Heart right ventricle (tissue), 16 donors: ENCODE measurements around the gene AMN. TPM values are rescaled to one million over a fixed set of nuclear protein-coding genes. Genes with fewer than 3 reads are reported as not detected.
"Not testable (repeated sequence)": the region's sequence is repeated elsewhere in the genome, so short reads cannot be mapped to it uniquely, and the experiment has no call there.

ENCODE experiments used
- ATAC-seq, 8 donors: fragments of 200-7000 bp; cut with Tn5 transposase; one replicate each; pipeline ENCODE4 v1.9.1; 2020; ENCODE audit warnings: mild to moderate bottlenecking in 8 of 8, moderate library complexity in 8 of 8, moderate number of reproducible peaks in 1 of 8
- DNase-seq, 2 donors: peaks; one replicate each; pipeline ENCODE4 v3.0.0-alpha.2; 2020
- H3K27ac ChIP-seq, 10 donors: fragments of 200-600 bp; sonication (generic) in 2 of 10; one replicate each; pipeline versions ENCODE4 v1.5.0 to v1.8.0; 2020 to 2022; ENCODE audit warnings: mild to moderate bottlenecking in 3 of 10
- H3K27me3 ChIP-seq, 7 donors: fragments of 200-600 bp; one replicate each; pipeline ENCODE4 v1.8.0; 2021 to 2022; ENCODE audit warnings: mild to moderate bottlenecking in 2 of 7
- H3K36me3 ChIP-seq, 9 donors: fragments of 200-600 bp; sonication (generic) in 1 of 9; one replicate each; pipeline versions ENCODE4 v1.5.0 to v1.8.0; 2020 to 2022; ENCODE audit warnings: mild to moderate bottlenecking in 2 of 9
- H3K4me1 ChIP-seq, 9 donors: fragments of 200-600 bp; sonication (generic) in 1 of 9; one replicate each; pipeline versions ENCODE4 v1.5.0 to v1.8.0; 2020 to 2022; ENCODE audit warnings: mild to moderate bottlenecking in 4 of 9
- H3K4me3 ChIP-seq, 10 donors: fragments of 200-600 bp; sonication (generic) in 2 of 10; one replicate each; pipeline versions ENCODE4 v1.5.0 to v1.8.0; 2020 to 2022; ENCODE audit warnings: mild to moderate bottlenecking in 7 of 10, moderate library complexity in 2 of 10
- H3K9me3 ChIP-seq, 11 donors: fragments of 200-600 bp in 10 of 11; sonication (generic) in 2 of 11; one replicate each; pipeline versions ENCODE4 v1.5.0 to v1.8.0; 2013 to 2022; ENCODE audit warnings: mild to moderate bottlenecking in 2 of 11, control low read depth in 1 of 11, moderate library complexity in 1 of 11
- WGBS, 2 donors: extraction: QIAGEN DNeasy Blood & Tissue Kit; methylation state at CpG; one replicate each; pipeline ENCODE4 v1.1.7; 2013; ENCODE audit warnings: inconsistent platforms in 1 of 2; 5-methylcytosine and 5-hydroxymethylcytosine counted together
- intact Hi-C, 10 donors: fragments of 100-400 bp; cut with DNase I; formaldehyde crosslinking; loops; one replicate each; pipeline versions ENCODE4 v1.11.1 to v1.14.2; 2022
- polyA plus RNA-seq, 2 donors: library from polyadenylated mRNA; stranded (reverse); fragments of 200-250 nt; gene quantifications; one replicate each; pipeline ENCODE4 v1.2.3, GENCODE V29; 2013
- total RNA-seq, 10 donors: library from RNA; stranded (reverse); fragmentation: NEBNext Ultra II Directional in 3 of 10; extraction: Animal tissue kit (Norgen Biotek cat#: 25700) in 3 of 10; gene quantifications; one replicate each; pipeline versions ENCODE4 v1.2.1 to v1.2.4, GENCODE V29; 2021 to 2023
- TF ChIP-seq, protein P1 (sequence below), 9 donors: fragments of 200-600 bp; sonication (generic) in 2 of 9; IDR thresholded peaks; one replicate each; pipeline versions ENCODE4 v1.5.0 to v1.8.0; 2021 to 2022; ENCODE audit warnings: antibody characterized with exemption in 9 of 9, mild to moderate bottlenecking in 5 of 9, moderate library complexity in 1 of 9
- donor health status: Arrhythmogenic right ventricular cardiomyopathy.
- donor health status: ischemic (EF 13 %, LVEDD 7.1; RV severe dilation, severe dysfunction).
- donor health status: healthy with polysubstance abuse.
- donor health status: DM: no; HTN: yes; CAD: no.
- donor health status: DM: no; HTN: no; CAD: no.
- donor health status: ischemic (EF 25% LVEDD 6.9; RV normal size, moderate dysfunction).
- donor health status: ischemic (EF 25% LVEDD 5.7; RV mildly dilated, moderate dysfunction).
- donor health status: healthy.
- donor health status: DM: yes; HTN: yes; CAD: no.
- donor health status: Ischemic cardiomyopathy.
- donor health status: ischemic (EF 35%, LVEDD 5.7; RV mildly dilated, moderate dysfunction).
- donor health status: nonischemic (EF 11% LVEDD 7.7; RV severe dilation, severe dysfunction).
- donor health status: DM: yes; HTN: yes; CAD: no.
- donor health status: PGD.
- donor health status: ischemic (EF 29% LVEDD 5.4; RV normal size, mild dysfunction).
- donor health status: nonischemic (EF 23%, LVEDD 6.1; RV moderate dilation, normal function).

Gene AMN
- total and polyA plus RNA-seq, 12 donors = 0.15 to 0.40 (median 0.17) TPM; not detected in 9

GRCh38 chr14:102891111-102891510 is 31.4 kb upstream of the AMN start:
- Histone ChIP-seq H3K27me3 (no peaks in the 10 kb centered on the region), H3K27ac (no peak overlapping the region), H3K4me3 (no peak overlapping the region), H3K36me3 (peaks cover 0 to 97% (median 9%) of the 10 kb centered on the region in 9 donors), H3K9me3 (no peaks in the 10 kb centered on the region), H3K4me1 (peaks cover 0 to 8% (median 0%) of the 10 kb centered on the region in 9 donors)
- ATAC-seq = no peak
- DNase-seq = no peak
- intact Hi-C loops = no loop called here
- 86 to 92% methylated on average over 14 to 15 of the region's 15 CpGs for whole genome bisulfite sequencing, 2 donors
- TF ChIP-seq, protein P1, sequence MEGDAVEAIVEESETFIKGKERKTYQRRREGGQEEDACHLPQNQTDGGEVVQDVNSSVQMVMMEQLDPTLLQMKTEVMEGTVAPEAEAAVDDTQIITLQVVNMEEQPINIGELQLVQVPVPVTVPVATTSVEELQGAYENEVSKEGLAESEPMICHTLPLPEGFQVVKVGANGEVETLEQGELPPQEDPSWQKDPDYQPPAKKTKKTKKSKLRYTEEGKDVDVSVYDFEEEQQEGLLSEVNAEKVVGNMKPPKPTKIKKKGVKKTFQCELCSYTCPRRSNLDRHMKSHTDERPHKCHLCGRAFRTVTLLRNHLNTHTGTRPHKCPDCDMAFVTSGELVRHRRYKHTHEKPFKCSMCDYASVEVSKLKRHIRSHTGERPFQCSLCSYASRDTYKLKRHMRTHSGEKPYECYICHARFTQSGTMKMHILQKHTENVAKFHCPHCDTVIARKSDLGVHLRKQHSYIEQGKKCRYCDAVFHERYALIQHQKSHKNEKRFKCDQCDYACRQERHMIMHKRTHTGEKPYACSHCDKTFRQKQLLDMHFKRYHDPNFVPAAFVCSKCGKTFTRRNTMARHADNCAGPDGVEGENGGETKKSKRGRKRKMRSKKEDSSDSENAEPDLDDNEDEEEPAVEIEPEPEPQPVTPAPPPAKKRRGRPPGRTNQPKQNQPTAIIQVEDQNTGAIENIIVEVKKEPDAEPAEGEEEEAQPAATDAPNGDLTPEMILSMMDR (IDR thresholded peaks at IDR 0.05) = no peak

GRCh38 chr14:102891556-102891955 is 30.9 kb upstream of the AMN start:
- 82% methylated on average over 4 of the region's 4 CpGs for WGBS, 2 donors
- no peaks in the 10 kb centered on the region for H3K9me3 ChIP-seq
- peaks cover 0 to 8% (median 0%) of the 10 kb centered on the region in 9 donors for H3K4me1 ChIP-seq
- no peak for ATAC-seq
- H3K27me3 ChIP-seq = no peaks in the 10 kb centered on the region
- intact Hi-C loops = no loop called here
- TF ChIP-seq, protein P1 (IDR thresholded peaks at IDR 0.05) = no peak
- DNase-seq = no peak
- no peak overlapping the region for H3K4me3 ChIP-seq
- H3K36me3 ChIP-seq = peaks cover 0 to 97% (median 9%) of the 10 kb centered on the region in 9 donors
- no peak overlapping the region for H3K27ac ChIP-seq

DNA sequence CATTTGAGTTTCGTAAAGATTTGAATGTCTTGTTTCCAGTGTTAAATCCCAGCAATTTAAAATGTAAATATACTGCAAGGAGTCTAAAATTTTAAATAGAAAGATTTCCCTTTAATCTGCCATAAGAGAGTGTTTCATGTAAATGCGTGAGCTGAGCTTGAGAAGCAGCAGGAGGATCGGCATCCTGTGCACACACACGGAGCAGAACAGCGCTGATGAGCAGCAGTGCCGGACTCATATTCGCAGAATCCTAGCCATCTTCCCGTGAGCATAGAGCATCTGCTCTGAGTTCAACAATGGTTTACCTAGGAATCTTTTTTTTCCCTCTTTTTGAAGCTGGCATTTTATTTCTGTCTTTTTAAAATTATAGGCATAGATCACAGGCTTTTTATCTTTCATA is 29.8 kb upstream of the AMN start:
- Histone ChIP-seq H3K27me3 (no peaks in the 10 kb centered on the region), H3K27ac (no peak overlapping the region), H3K4me1 (peaks cover 0 to 8% (median 0%) of the 10 kb centered on the region in 9 donors), H3K36me3 (peaks cover 0 to 97% (median 6%) of the 10 kb centered on the region in 9 donors), H3K4me3 (no peak overlapping the region), H3K9me3 (no peaks in the 10 kb centered on the region)
- no peak for DNase-seq
- TF ChIP-seq, protein P1 (IDR thresholded peaks at IDR 0.05) = no peak
- intact Hi-C loops = no loop called here
- WGBS, 2 donors = 97 to 98% methylated on average over 8 of the region's 8 CpGs
- ATAC-seq = no peak

- H3K27ac ChIP-seq = no peak overlapping the region
- WGBS, 2 donors = 50 to 56% methylated on average over 9 of the region's 9 CpGs
Observed at GRCh38 chr14:102893452-102893851, 29.0 kb upstream of the AMN start.

DNA sequence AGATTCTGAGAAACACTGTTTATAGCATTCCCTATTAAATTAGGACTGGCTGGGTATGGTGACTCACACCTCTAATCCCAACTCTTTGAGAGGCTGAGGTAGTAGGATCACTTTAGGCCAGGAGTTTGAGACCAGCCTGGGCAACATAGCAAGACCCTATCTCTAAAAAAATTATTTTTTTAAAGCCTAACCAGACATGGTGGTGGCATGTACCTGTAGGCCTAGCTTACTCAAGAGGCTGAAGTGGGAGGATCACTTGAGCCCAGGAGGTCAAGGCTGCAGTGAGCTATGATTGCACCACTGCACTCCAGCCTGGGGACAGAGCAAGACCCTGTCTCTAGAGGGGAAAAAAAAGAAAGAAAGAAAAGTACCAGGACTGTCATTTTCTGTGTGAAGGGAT is 25.7 kb upstream of the AMN start:
- not testable (repeated sequence) for H3K4me3 ChIP-seq, ATAC-seq, H3K27me3 ChIP-seq, DNase-seq, H3K9me3 ChIP-seq, H3K27ac ChIP-seq
- peaks cover 0 to 93% (median 0%) of the 10 kb centered on the region in 9 donors for H3K36me3 ChIP-seq
- intact Hi-C loops = loop anchor here in 1 of 10 donors (5.0 kb wide), 1 partner anchor 1721 kb away; no protein-coding TSS in a partner anchor
- peaks cover 0 to 20% (median 0%) of the 10 kb centered on the region in 9 donors for H3K4me1 ChIP-seq

More at GRCh38 chr14:102893452-102893851, 29.0 kb upstream of the AMN start:
- ATAC-seq (peak; percentile 62 to 85 (median 82)), DNase-seq (peak in 1 of 2 donors; percentile 44)
- H3K9me3 ChIP-seq = no peaks in the 10 kb centered on the region
- H3K4me3 ChIP-seq = no peak overlapping the region
- intact Hi-C loops = no loop called here
- peaks cover 0 to 97% (median 6%) of the 10 kb centered on the region in 9 donors for H3K36me3 ChIP-seq
- TF ChIP-seq, protein P1 (IDR thresholded peaks at IDR 0.05) = no peak
- H3K27me3 ChIP-seq = no peaks in the 10 kb centered on the region
- H3K4me1 ChIP-seq = peaks cover 0 to 8% (median 0%) of the 10 kb centered on the region in 9 donors
